HepG2 (cell line): ENCODE measurements around the gene RHBDD2. TPM values are rescaled to one million over a fixed set of nuclear protein-coding genes. Genes with fewer than 3 reads are reported as not detected.

Experiments
- ARID4A ChIP-seq: sonication (generic); formaldehyde crosslinking; IDR thresholded peaks from 2 replicates; pipeline ENCODE4 v1.5.0; 2020; ENCODE audit warnings: mild to moderate bottlenecking, missing genetic modification reagents, borderline replicate concordance
- BATF2 ChIP-seq: sonication (generic); formaldehyde crosslinking; IDR thresholded peaks from 2 replicates; pipeline ENCODE4 v1.8.0; 2022; ENCODE audit warnings: mild to moderate bottlenecking, missing genetic modification reagents, moderate library complexity
- CSRNP1 ChIP-seq: sonication (generic); formaldehyde crosslinking; IDR thresholded peaks from 2 replicates; pipeline ENCODE4 v1.8.1; 2023; ENCODE audit warnings: mild to moderate bottlenecking, missing genetic modification reagents
- IKZF1 ChIP-seq: fragments of 450-650 bp; IDR thresholded peaks from 2 replicates; pipeline ENCODE4 v1.7.1; 2016
- KDM2A ChIP-seq: sonication (generic); formaldehyde crosslinking; IDR thresholded peaks from 2 replicates; pipeline ENCODE4 v1.4.0; 2020; ENCODE audit warnings: low read depth, missing genetic modification reagents, borderline replicate concordance
- NKX3-1 ChIP-seq: sonication (generic); formaldehyde crosslinking; IDR thresholded peaks from 2 replicates; pipeline ENCODE4 v1.5.0; 2020; ENCODE audit warnings: missing genetic modification reagents
- PBX3 ChIP-seq: sonication (generic); formaldehyde crosslinking; IDR thresholded peaks from 2 replicates; pipeline ENCODE4 v1.8.1; 2023; ENCODE audit warnings: missing genetic modification reagents, inconsistent platforms, borderline replicate concordance
- POGK ChIP-seq: sonication (generic); formaldehyde crosslinking; conservative IDR thresholded peaks from 2 replicates; pipeline ENCODE4 v1.8.0; 2022; ENCODE audit warnings: mild to moderate bottlenecking, moderate library complexity, missing genetic modification reagents
- RORA ChIP-seq: sonication (generic); formaldehyde crosslinking; IDR thresholded peaks from 2 replicates; pipeline ENCODE4 v1.5.0; 2020; ENCODE audit warnings: mild to moderate bottlenecking, missing genetic modification reagents, moderate library complexity
- ZNF33B ChIP-seq: sonication (generic); formaldehyde crosslinking; IDR thresholded peaks from 2 replicates; pipeline ENCODE4 v1.5.1; 2020; ENCODE audit warnings: mild to moderate bottlenecking, missing genetic modification reagents
- ZNF441 ChIP-seq: sonication (generic); formaldehyde crosslinking; IDR thresholded peaks from 2 replicates; pipeline ENCODE4 v1.7.0; 2021; ENCODE audit warnings: missing genetic modification reagents, borderline replicate concordance
- ZNF652 ChIP-seq: IDR thresholded peaks from 2 replicates; pipeline ENCODE4 v1.6.1; 2016; ENCODE audit warnings: low read depth, borderline replicate concordance
- ZNF749 ChIP-seq: sonication (generic); formaldehyde crosslinking; IDR thresholded peaks from 2 replicates; pipeline ENCODE4 v1.8.0; 2022; ENCODE audit warnings: mild to moderate bottlenecking, missing genetic modification reagents, moderate library complexity, borderline replicate concordance
- polyA plus RNA-seq, 8 experiments: library from polyadenylated mRNA; depleted of rRNA in 3 of 8; stranded (reverse) in 7 of 8; unstranded in 1 of 8; fragments of >200 nt; fragmentation: Illumina TruSeq in 4 of 8; extraction: Trizol in 4 of 8; gene quantifications; 2 replicates each; pipeline versions ENCODE4 v1.2.1 to v1.2.3, GENCODE V29; 2011 to 2016; ENCODE audit warnings: low read depth in 4 of 8, missing spikeins in 1 of 8, mixed read lengths in 1 of 8; ENCODE audit not compliant: insufficient read depth in 1 of 8
- total RNA-seq, 5 experiments: library from RNA; depleted of rRNA; stranded (reverse); fragments of >200 nt; fragmentation: Illumina TruSeq; extraction: Trizol; gene quantifications; 2 replicates each; pipeline ENCODE4 v1.2.3, GENCODE V29; 2016; ENCODE audit warnings: low read depth in 1 of 5

RHBDD2 gene
- total and polyA plus RNA-seq, 2 of the 13 experiments (the other 11 are each of a cell fraction or from before 2014, with no cell fraction given) = 23.1 to 26.4 TPM

- peak; percentile 31; the same call in 1 of the 2 replicates for TF ChIP-seq ARID4A (CRISPR knock-in tag)
- TF ChIP-seq POGK (CRISPR knock-in tag) = peak; percentile 71; the same call in 1 of the 2 replicates
- no peak for TF ChIP-seq ZNF652 (CRISPR knock-in tag)
- TF ChIP-seq PBX3 (CRISPR knock-in tag) = no peak
- no peak for TF ChIP-seq NKX3-1 (CRISPR knock-in tag)
- TF ChIP-seq IKZF1 = no peak
- no peak for TF ChIP-seq RORA (CRISPR knock-in tag)
- no peak for TF ChIP-seq BATF2 (CRISPR knock-in tag)
- 0 out of 2 replicates have a peak, but pooled peaks have one; percentile 14 for TF ChIP-seq KDM2A (CRISPR knock-in tag)
- no peak for TF ChIP-seq ZNF33B (CRISPR knock-in tag)
- TF ChIP-seq CSRNP1 (CRISPR knock-in tag) = no peak
- TF ChIP-seq ZNF441 (CRISPR knock-in tag) = no peak
- no peak for TF ChIP-seq ZNF749 (CRISPR knock-in tag)
Measured at GRCh38 chr7:75896803-75897327, 18.0 kb downstream of the RHBDD2 start (continued).
